Stimulated activated CD4-positive, alpha-beta T cell treated with anti-CD3 and anti-CD28 coated beads, Interleukin-4, amount 100 ng/mL, for 48 hours (primary cell): ENCODE data around the gene SH3RF3.

Experiments
- DNase-seq, 2 donors: peaks; one replicate each; pipeline ENCODE4 v3.0.0-alpha.2; 2020; ENCODE audit warnings: low read depth in 2 of 2

SH3RF3 gene

DNA sequence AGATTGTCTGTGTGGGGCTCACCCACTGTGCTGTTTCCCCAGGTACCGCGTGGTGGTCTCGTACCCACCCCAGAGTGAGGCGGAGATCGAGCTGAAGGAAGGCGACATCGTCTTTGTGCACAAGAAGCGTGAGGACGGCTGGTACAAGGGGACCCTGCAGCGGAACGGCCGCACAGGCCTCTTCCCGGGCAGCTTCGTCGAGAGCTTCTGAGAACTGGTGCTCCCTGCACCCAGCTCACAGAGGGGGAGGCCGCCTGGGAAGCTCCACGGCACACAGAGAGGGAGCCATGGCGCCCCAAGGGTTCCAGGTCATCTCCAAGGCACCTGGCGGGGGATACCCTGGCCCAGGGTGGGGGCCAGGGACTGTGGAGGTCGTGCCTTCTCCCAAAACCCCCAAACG lies 372.5 kb downstream of the SH3RF3 start:
- DNase-seq, result no peak

DNA sequence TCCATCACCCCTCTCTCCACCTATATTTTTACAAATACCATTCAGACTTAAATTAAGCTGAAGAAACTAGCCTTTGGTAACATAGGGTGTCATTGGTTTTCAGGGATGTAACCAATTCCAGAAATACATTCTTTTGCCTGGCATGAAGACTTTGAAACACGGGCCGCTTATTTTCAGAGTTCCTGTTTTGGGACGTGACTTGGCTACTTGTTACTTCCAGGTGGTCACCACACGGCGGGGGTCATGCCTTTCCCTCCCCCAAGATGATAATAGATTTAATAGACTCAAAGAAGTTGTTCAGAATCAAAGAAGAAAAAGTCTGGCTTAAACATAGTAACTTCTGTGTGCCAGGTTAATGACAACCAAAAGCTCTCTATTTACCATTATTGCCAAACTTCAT lies 374.2 kb downstream of the SH3RF3 start:
- no peak for DNase-seq

DNA sequence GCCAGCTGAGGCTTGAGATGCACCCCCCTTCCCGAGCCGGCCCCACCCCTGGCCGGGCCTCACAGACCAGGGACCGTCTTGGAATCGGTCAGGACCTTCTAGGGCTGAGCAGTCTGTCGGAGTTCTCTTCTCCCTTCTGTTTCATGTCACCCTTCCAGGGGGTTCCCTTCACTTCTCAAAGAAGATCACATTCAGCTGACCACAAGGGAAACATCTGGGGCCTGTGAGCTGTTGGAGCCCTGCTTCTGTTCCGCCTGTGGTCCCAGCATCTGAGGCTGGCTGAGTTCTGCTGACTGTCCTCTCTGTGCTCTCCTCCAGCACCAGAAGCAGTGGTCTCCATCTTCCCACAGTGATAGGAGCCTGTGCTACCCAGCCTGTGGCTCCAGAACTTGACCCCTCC lies 378.2 kb downstream of the SH3RF3 start:
- DNase-seq, result no peak

DNA sequence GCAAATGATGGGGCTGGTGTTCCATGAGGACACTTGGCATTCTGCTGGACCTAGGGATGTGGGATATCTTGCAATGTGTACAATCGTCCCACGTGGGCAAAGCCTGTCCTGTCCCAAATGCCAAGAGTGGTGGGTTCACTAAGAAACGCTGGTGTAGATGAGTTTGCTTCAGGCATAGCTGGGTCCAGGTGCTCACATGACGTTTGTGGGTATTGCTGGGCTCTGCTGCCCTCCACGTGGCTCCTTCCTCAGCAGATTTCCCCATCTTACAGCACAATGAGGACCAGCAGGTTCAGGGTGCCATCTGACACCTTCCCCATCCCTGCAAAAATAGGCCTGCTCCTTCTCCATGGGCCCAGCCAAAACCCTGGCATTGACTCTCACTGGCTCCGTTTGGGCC lies 378.8 kb downstream of the SH3RF3 start:
- DNase-seq, result no peak

DNA sequence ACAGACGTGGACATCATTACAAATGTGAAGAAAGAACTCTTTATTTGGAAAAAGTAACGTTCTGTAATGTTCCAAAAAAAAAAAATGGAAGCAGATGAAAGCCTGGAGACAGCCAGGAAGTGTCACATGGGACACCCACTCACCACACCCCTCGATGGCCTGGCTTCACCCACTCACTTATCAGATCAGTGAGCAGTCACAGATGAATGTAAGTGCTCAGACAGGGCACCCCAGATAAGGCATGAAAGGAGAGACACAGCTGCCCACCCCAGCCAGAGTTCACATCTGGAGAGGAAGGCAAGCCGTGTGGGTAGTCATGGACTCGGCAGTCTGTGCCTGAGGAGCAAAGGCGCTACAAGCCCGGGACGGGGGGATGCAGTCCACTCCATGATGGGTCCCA lies 379.6 kb downstream of the SH3RF3 start:
- no peak for DNase-seq

DNA sequence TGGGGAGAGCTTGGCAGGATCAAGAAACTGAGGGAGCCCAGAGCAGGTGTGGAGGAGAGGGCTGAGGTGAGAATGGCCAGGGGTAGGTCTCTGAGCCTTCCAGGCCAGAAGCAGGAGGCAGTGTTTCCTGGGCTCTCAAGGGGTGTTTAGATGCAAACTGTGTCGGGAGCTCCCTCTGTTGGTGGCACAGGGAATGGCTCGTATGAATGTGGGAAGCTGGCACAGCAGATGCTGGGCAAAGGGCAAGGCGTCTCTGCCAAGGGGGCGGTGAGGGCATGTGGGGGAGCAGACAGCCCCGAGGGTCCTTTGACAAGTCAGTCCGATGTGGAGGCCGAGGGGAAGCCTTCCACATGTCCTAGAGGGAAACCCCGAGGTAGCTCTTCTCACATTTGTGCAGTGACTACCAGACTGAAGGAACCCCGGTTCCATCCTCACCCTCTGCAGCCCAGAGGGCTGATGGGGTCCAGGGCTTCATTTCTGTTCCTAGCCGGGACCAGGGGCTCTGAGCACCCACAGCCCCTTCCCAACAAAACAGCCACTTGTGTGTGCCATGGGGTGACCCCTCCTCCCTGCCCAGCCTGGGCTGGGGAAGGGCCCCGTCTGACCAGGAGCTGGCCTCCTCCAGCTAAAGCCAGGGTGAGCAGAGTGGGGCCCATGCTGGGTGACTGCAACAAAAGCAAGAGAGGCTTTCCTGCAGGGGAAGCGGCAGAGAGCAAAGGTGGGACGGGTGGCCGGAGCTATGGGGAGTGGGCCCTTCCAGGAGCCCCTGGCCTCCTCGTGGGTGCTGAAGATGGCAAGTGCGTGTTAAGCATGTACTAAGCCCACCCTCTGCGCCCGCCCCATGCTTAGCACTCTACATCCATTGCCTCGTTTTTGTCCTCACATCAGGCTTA lies 381.4 kb downstream of the SH3RF3 start:
- peak; percentile 57 to 62 for DNase-seq

DNA sequence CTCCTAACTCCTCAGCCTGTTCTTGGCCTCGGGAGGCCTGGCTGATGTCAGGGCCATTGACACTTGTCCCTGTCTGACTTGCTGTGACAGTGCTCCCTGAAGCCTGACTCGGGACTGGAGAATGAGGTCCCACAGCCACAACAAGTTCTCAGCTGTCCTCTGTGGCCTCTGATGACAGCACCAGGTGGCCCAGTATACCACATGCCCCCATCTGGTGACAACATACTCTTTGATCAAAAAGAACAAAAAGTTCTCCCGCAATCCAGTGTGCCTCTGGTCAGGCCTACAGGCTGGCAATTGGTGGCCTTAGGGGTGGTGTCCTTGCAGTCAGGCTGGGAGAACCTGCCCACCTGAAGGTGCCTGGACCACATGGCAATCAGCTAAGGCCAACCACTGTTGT lies 382.2 kb downstream of the SH3RF3 start:
- DNase-seq, result no peak

DNA sequence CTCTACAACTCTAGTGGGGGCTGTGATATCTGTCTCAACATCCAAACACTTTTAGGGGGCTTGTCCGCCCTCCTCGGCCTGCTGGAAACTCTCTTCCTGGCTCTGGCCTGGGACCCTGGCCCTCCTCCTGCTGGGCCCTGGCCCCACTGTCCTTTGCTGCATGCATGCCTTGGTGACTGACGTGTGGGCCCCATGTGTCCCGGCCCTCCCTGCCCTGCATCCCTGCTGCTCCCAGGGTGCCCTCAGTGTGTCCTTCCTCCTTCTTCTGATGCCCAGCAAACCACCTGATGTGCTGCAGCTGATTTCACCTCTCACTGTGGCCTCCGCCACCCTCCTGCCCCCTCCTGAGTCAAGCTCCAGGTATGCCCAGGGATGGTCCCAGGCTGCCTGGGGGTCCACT lies 383.1 kb downstream of the SH3RF3 start:
- DNase-seq, result no peak

DNA sequence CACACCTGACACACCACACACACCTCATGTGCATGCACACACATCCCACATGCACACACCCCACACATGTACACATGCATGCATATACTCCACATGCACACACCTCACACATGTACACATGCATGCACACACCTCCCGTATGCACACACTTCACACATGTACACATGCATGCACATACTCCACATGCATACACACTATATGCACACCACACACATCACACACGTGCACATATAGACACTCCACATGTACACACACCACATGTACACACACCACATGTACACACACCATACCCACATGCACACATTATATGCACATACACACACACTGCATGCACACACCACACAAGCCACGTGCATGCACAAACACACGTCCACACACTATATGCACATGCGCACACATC lies 384.2 kb downstream of the SH3RF3 start:
- no peak for DNase-seq

DNA sequence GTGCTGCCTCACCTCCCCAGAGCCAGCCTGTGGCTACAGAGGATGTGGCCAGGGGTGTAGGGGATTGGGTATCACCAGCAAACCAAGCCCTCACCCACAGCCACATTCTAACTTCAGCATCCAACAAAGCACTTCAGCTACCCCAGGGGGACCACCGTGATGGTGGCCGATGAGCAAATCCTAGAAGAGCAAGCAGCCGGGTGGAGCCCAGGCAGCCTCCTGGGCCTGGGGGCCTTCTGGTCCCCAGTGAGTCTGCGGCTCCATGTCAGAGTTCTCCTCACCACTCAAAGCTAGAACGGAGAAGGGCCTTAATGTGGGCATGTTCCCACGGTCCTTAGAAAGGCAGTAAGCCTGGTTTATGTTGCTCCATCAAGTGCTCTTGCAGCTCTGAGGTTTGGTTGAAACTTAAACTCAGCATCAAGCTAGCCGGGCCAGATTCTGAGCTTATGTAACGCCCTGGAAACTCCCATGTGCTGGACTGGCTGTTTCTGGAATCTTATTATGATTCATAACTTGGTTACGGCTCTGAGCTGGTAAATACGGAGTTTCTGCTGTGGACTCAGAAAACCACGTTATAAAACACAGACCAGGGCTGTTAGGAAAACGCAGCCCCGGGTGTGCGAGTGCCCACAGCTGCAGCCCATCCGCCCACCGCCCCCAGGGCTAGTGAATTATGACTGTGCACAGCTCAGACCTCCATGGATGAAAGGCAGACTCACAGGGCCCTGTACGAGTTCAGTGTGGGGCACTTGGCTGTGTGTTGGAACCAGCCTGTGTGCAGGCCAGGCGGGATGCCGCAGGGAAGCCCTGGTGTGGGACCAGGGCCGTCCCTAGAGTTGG lies 385.0 kb downstream of the SH3RF3 start:
- DNase-seq, result peak in 1 of 2 donors; percentile 32

DNA sequence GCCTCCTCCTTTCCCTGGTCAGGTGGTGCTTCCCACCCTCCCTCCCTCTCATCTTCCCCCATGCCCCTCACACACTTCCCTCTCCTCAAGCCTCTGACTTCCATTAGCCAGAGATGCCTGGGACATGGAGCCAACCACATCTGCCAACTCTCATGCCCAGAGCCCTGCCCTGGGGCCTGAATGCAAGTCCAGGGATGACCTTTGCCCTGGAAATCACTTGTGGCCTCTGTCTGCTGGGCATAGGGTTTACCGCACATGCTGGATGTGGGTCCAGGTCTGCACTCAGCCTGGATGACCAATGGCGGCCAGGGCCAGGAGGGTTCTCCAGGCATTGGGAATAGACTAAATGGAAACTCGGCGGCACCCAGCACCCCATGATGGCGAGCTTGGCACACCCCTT lies 385.9 kb downstream of the SH3RF3 start:
- no peak for DNase-seq

DNA sequence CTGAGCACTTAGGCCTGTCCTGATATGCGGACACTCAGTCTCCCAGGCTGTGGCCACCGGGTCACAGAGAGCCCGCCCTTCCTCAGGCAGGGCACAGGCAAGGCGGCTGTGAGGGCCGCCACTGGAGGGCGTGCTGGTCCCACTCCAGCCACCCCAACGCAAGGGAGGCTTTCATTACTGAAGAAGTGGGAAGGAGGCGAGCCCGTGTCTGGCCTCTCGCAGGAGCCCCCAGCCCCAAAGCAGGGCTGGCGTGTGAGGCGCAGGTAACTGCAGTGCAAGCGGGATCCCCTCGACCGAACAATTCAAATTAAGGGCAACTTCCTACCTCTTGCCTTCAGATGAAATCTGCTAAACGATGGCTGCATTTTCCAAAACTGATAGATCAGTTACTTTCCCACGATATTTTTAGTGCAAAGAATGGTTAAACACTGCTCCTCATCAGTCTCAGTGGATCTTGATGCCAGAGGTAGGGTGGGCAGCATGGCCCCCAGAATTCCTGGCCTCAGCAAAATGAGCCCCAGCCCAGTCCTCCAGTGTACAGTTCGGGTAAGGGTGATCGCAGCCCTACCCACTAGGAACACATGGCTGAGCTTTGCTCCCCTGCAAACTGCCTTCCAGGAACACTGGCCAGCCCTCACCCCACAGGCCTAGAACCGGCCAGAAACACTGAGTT lies 387.6 kb downstream of the SH3RF3 start:
- peak in 1 of 2 donors; percentile 21 for DNase-seq

DNA sequence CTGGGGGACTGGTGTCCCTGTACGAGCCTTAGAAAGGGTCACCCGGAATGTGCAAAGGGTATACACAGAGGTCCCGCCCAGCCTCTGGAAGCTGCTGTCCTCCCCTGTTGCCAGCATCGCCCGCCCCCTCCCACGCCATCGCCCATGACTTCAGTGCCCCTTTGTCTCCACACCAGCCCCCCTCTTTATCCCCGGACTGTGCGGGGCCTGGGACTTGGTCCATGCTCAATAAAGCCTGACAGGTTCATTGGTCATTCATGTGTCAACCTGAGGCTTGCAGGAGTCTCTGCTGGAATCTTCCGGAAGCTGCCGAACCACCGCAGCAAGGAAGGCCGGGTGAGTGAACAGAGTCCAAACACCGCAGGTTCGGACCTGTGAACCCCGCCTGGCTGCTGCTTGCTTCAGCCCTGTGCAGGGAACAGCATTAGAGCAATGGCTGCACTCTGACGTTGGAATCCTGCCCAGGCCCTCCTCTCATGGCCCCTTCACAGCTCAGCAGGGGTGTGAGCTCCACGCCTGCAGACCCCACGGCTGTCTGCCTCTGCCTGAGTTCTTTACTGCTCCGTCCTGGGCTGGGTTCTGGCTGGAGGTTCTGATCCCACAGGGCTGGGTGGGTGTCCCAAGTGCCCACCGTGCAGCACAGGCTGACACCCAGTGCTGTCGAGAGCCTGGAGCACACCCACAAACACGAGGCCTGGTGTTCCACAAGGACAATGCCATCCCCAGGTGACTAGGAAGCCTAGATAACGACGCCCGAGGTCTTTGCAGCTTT lies 388.3 kb downstream of the SH3RF3 start:
- DNase-seq, result no peak

DNA sequence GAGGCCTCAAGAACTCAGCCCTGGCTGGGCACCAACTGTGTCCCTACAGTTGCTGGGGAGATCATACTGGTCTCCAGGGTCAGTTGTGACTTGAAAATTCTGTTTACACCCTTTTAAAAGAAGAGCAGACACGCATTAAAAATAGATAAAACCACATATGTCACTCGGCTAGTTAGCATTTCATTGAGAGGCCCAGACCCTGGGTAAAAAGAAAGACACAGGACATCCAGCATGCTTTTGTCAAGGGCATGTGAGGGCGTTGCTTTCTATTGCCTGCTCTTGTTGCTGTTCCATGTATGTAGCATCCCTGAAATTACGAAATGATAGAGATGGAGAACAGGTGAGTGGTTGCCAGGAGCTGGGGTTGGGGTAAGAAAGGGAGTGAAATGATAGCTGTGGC lies 390.5 kb downstream of the SH3RF3 start:
- no peak for DNase-seq

DNA sequence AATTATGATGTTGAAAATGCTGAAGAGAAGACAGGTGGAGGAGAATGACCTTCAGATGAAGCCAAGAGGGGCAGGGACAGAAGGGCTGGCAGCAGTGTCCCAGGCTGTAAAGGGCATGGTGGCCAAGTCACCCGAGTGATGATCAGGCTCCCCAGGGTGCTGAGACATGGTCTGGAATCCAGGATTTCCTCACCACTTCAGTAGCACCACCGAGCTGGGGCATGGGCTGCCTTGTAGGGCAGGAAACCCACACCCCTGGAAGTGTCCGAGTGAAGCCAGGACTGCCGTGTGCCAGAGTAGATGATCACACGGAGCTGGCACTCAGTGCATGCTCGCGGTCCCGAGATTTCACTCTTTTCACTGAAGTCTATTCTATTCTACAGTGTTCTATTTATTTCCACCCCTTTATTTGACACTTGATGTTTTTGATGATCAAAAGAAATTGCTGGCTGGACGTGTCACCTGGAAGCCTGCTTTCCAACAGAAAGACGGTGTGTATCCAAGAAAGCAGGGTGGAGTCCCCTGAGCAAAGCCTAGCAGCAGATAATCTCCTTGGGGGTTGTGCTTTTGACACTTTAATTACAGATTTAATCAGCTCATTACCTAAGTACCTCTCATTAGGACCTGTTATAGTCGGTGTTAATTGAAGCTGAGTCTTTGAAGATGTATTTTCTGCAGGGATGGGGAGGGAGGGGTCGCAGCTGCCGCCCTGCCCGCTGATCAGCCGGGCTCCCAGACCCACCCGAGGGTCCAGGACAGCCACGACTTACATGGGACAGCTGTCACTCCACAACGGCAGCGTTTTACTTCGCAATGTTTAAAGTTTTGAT lies 392.4 kb downstream of the SH3RF3 start:
- DNase-seq, result no peak

DNA sequence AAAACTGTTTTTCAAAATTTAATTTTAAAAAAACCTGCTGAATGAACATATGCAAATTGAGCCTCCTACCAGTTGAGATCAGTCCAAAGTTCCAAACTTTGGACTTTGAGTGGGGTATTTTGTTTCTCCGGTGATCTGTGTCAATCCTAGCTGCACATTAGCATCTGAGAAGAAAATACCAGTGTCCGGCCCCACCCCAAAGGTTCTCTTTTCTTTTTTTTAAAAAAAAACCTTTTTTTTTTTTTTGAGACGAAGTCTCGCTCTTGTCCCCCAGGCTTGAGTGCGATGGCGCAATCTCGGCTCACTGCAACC lies 393.0 kb downstream of the SH3RF3 start:
- no peak for DNase-seq

DNA sequence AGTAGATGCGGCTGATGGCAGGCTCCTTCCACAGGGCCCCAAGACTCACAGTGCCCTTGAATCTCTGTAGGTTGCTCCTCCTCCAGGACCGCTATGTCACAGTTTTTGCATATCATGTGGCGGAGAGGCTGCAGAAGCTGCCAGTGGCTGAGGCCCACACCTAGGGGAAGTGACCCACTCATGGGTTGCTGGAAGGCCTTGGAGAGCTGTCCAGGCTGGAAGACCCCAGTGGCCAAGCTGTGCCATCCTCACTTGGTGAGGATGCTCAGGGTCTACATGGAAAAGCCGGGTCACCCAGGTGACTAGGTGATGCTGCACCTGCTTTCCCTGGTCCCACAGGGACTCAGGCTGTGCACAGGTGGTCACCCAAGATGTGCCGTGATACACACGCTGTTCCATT lies 394.1 kb downstream of the SH3RF3 start:
- DNase-seq, result no peak

DNA sequence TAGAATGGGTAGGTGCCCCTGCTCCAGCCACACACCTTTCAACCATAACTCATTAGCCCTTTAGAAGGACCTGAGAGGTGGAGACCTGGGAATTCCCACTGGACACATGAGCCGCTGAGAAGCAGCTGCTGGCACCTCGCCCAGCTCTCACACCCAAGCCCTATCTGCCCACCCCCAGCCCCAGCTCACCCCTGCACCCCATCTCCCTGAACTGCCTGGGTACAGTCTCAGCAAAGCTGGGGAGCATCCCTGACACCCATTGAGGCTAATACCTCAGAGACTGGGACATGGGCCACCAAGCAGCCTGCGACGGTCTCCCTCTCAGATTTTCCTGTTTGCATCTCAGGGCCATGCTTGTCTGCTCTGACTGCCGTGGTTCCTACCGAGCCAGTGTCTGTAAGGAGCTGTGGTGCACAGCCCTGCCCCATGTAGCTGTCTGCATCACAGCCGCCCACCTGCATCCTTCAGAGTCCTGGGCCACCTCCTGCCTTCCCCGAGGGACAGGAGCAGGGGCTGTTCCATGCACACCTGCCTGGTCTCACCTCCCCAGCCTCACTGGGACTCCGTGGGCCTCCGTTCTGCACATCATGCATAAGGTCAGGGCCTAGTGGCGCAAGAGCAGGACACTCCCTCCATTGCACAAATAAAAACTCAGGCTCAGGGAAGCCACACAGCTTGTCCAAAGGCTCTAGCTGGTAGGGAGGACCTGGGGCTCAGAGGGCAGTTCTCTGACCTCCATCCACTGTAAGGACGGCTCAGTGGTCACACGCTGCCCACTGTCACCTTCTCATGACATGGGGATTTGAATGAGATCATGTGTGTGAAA lies 394.7 kb downstream of the SH3RF3 start:
- DNase-seq, result no peak

DNA sequence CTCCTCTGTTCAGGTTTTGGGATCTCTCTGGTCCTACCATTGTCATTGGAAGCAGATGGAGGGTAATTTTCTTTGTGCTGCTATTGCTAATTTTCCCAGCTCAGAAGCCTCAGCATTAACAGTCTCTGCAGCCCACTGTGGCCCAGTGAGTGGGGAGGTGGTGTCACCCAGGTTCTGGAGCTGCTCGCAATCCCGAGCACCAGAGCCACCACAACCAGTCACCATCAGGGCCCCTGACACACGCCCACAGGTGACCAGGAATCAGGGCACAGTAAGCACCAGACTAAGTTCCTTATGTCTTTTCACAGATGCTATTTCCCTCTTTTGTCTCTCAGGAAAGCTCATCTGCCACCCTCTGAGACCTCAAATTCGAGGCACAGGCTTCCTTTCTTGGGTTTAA lies 396.8 kb downstream of the SH3RF3 start:
- DNase-seq, result no peak

DNA sequence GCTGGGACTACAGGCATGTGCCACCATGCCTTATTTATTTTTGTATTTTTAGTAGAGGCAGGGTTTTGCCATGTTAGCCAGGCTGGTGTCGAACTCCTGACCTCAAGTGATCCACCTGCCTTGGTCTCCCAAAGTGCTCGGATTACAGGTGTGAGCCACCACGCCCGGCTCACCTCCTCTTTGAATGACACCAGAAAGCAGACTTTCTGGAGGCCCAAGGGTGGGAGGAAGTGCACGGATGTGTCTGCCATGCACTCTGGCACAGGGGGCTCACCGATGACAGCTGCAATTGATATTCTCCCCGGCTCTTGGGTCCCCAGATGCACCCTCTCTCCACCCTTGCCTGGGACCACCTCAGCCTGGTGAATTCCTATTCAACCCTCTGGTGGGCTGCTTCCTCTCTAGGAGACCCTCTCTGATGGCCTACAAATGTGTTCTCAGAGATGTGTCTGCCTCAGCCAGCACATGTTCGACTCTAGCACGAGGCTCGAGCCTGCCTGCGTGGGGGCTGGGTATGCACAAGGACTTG lies 397.5 kb downstream of the SH3RF3 start:
- DNase-seq, result no peak
